ENCODE results near the gene UBL4A. TPM values are rescaled to one million over a fixed set of nuclear protein-coding genes. Genes with fewer than 3 reads are reported as not detected.
A peak's percentile ranks its signal among the peaks of the same experiment; 100 is the strongest.

UBL4A gene
- total RNA-seq, 1 experiment from 2014 or later: 84.0 TPM

DNA sequence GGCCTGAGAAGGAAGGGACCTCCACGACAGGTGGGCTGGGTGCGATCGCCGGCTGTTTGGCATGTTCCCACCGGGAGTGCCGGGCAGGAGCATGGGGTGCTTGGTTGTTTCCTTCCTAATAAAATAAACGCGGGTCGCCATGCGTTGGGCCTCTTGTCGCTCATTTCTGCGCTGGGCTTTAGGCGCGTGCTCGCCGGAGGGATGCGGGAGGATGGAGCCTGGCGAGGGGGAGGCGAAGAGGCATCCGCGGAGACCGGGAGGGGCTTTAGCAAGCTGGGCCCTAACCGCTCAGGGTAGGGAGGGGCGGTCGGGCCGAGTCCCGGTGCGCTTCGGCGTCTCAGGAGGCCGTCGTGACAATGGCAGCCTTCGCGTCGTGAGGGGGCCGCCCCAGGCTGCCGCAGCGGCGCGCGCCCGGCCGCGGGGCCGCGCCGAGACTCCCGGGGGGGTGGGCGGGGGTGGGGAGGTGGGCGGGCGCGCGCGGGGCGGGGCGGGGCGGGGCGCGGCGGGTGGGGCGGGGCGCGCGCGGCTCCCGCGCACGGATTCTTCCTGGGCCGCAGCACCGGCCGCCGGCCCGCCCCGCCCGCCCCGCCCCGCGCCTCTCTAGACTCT is 49.9 kb downstream of the UBL4A start:
- Histone ChIP-seq H3K4me3 (ENCODE audit: insufficient read depth, low read depth, low read length) (peak overlapping the region; percentile 84), H3K27me3 (ENCODE audit: control insufficient read depth, insufficient read depth, low read length) (no peaks in the 10 kb centered on the region), H3K36me3 (replicated peaks; ENCODE audit: control insufficient read depth, insufficient read depth, low read length) (peaks cover 5% of the 10 kb centered on the region)
- peak; percentile 94 for DNase-seq

DNA sequence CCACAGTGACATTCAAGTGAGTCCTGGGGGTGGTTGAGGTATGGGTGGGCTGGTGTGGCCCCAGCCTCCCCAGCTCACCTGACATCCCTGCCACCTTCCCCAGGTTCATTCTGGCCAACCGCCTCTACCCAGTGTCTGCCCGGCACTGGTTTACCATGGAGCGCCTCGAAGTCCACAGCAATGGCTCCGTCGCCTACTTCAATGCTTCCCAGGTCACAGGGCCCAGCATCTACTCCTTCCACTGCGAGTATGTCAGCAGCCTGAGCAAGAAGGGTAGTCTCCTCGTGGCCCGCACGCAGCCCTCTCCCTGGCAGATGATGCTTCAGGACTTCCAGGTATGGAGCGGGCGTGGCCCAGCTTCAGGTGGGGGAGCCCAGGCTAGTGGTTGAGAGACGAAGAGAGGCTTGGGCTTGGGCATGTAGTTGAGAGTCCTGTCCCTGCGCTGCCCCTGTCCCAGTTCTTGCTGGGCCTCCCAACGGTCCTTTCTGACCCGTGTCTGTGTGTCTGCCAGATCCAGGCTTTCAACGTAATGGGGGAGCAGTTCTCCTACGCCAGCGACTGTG is 51.2 kb downstream of the UBL4A start:
- Histone ChIP-seq H3K36me3 (replicated peaks; ENCODE audit: control insufficient read depth, insufficient read depth, low read length) (peaks cover 5% of the 10 kb centered on the region), H3K4me3 (ENCODE audit: insufficient read depth, low read depth, low read length) (no peak overlapping the region), H3K27me3 (ENCODE audit: control insufficient read depth, insufficient read depth, low read length) (no peaks in the 10 kb centered on the region)
- no peak for DNase-seq

DNA sequence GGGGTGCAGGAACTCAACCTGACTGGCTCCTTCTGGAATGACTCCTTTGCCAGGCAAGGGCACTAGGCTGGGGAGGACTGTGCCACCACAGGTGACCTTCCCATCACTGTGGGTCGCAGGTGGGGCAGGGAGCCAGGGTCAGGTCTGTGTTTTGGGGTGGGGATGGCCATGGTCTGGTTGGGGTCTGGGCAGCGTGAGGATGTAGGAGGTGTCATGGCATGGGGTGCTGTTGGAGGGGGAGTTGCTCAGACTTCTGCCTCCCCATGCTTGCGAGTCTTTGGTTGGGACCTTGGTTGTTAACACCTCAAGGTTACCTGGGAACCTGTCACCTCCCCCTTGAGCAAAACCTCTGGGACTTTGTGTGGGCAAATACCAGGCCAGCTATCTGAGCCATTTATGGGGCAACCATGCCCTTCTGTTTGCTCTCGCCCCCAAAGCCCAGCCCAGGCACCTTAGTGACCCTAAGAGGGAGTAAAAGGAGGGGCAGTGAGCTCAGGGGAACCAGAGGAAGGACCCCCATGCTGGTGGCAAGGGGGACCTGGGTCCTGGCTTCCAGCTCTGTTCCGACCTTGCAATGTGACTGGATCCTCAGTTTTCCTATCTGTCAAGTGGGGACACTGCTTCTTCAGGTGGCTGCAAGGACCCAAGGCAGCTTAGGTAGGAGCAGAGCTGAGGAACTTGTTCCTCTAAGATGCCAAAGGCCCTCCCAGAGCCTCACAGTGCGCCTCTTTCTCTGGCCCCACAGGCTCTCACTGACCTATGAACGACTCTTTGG is 51.8 kb downstream of the UBL4A start:
- Histone ChIP-seq H3K27me3 (ENCODE audit: control insufficient read depth, insufficient read depth, low read length) (no peaks in the 10 kb centered on the region), H3K4me3 (ENCODE audit: insufficient read depth, low read depth, low read length) (no peak overlapping the region), H3K36me3 (replicated peaks; ENCODE audit: control insufficient read depth, insufficient read depth, low read length) (peaks cover 3% of the 10 kb centered on the region)
- no peak for DNase-seq

Other genes with a start within 250 kb of the UBL4A start
- gene OPN1MW3, start 229.0 kb downstream of the UBL4A start, total RNA-seq (2014; rRNA removed; shearing (Covaris generic)): not detected in 2 replicates
- not detected in 2 replicates for gene TEX28, start 191.5 kb downstream of the UBL4A start, total RNA-seq (2014; rRNA removed; shearing (Covaris generic))
- 1.6 TPM in 1 of 2 replicates, not detected in the other for gene TKTL1, start 190.8 kb downstream of the UBL4A start, total RNA-seq (2014; rRNA removed; shearing (Covaris generic))
- 799 and 827 TPM in 2 replicates for gene FLNA, start 112.0 kb downstream of the UBL4A start, total RNA-seq (2014; rRNA removed; shearing (Covaris generic))
- 56.2 and 57.1 TPM in 2 replicates for gene EMD, start 107.3 kb downstream of the UBL4A start, total RNA-seq (2014; rRNA removed; shearing (Covaris generic))
- gene RPL10, start 88.2 kb downstream of the UBL4A start, total RNA-seq (2014; rRNA removed; shearing (Covaris generic)): 4,112 and 4,296 TPM in 2 replicates
- gene DNASE1L1, start 77.4 kb downstream of the UBL4A start, total RNA-seq (2014; rRNA removed; shearing (Covaris generic)): 24.8 and 26.6 TPM in 2 replicates
- 38.6 and 71.3 TPM in 2 replicates for gene TAFAZZIN, start 75.1 kb downstream of the UBL4A start, total RNA-seq (2014; rRNA removed; shearing (Covaris generic))
- 31.4 and 48.8 TPM in 2 replicates for gene ATP6AP1, start 57.9 kb downstream of the UBL4A start, total RNA-seq (2014; rRNA removed; shearing (Covaris generic))
- gene GDI1, start 49.5 kb downstream of the UBL4A start, total RNA-seq (2014; rRNA removed; shearing (Covaris generic)): 128 and 143 TPM in 2 replicates
- 44.0 and 46.6 TPM in 2 replicates for gene FAM50A, start 42.5 kb downstream of the UBL4A start, total RNA-seq (2014; rRNA removed; shearing (Covaris generic))
- 2.3 and 4.5 TPM in 2 replicates for gene PLXNA3, start 28.3 kb downstream of the UBL4A start, total RNA-seq (2014; rRNA removed; shearing (Covaris generic))
- gene LAGE3, start 7.3 kb downstream of the UBL4A start, total RNA-seq (2014; rRNA removed; shearing (Covaris generic)): 47.9 and 84.9 TPM in 2 replicates
- 17.0 and 18.4 TPM in 2 replicates for gene SLC10A3, start 4.0 kb upstream of the UBL4A start, total RNA-seq (2014; rRNA removed; shearing (Covaris generic))
- gene FAM3A, start 29.6 kb upstream of the UBL4A start, total RNA-seq (2014; rRNA removed; shearing (Covaris generic)): 31.6 and 42.5 TPM in 2 replicates
- 51.8 and 58.0 TPM in 2 replicates for gene G6PD, start 60.2 kb upstream of the UBL4A start, total RNA-seq (2014; rRNA removed; shearing (Covaris generic))
- 22.1 and 24.3 TPM in 2 replicates for gene IKBKG, start 61.0 kb upstream of the UBL4A start, total RNA-seq (2014; rRNA removed; shearing (Covaris generic))
- gene CTAG1A, start 98.5 kb upstream of the UBL4A start, total RNA-seq (2014; rRNA removed; shearing (Covaris generic)): not detected in 2 replicates
- not detected in 2 replicates for gene CTAG1B, start 132.7 kb upstream of the UBL4A start, total RNA-seq (2014; rRNA removed; shearing (Covaris generic))
- not detected in 2 replicates for gene CTAG2, start 167.0 kb upstream of the UBL4A start, total RNA-seq (2014; rRNA removed; shearing (Covaris generic))

All from H7 (cell line).